Mesothelial cell of epicardium (in vitro differentiated cells): ENCODE results near the gene CD300H. TPM values are rescaled to one million over a fixed set of nuclear protein-coding genes. Genes with fewer than 3 reads are reported as not detected.

Source experiments
- DNase-seq, 2 experiments: peaks; one replicate each; pipeline ENCODE4 v3.0.0; 2021; ENCODE audit warnings: low spot score in 2 of 2; ENCODE audit not compliant: unreplicated experiment in 2 of 2
- H3K27ac Mint-ChIP-seq: 2 replicates; pipeline ENCODE4 v1.8.0; 2021; ENCODE audit warnings: mixed read lengths
- H3K27me3 Mint-ChIP-seq: 2 replicates; pipeline ENCODE4 v1.8.0; 2021; ENCODE audit warnings: low read depth, mixed read lengths
- H3K36me3 Mint-ChIP-seq: 2 replicates; pipeline ENCODE4 v1.8.0; 2021; ENCODE audit warnings: mixed read lengths
- H3K4me1 Mint-ChIP-seq: 2 replicates; pipeline ENCODE4 v1.8.0; 2021; ENCODE audit warnings: mixed read lengths
- H3K4me3 Mint-ChIP-seq: 2 replicates; pipeline ENCODE4 v1.8.0; 2021; ENCODE audit warnings: mild to moderate bottlenecking, moderate library complexity, mixed read lengths
- H3K9me3 Mint-ChIP-seq: 2 replicates; pipeline ENCODE4 v1.8.0; 2021; ENCODE audit warnings: mixed read lengths
- CTCF ChIP-seq: fragments of 200-600 bp; sonication (generic); IDR thresholded peaks from one replicate; pipeline ENCODE4 v1.5.0; 2021; ENCODE audit warnings: antibody characterized with exemption; ENCODE audit not compliant: unreplicated experiment
- total RNA-seq: library from RNA; stranded (reverse); gene quantifications from 3 replicates; pipeline ENCODE4 v1.2.1, GENCODE V29; 2021

CD300H gene
- total RNA-seq, 1 donor from 2014 or later = not detected

GRCh38 chr17:74545843-74546230 lies 21.5 kb downstream of the CD300H start, which contains the start of gene CD300C:
Gene CD300C (minus strand): TSS chr17:74546115. CDS start chr17:74545782, 333 bp downstream.
- no peak for DNase-seq
- no peaks in the 10 kb centered on the region for H3K36me3 Mint-ChIP-seq
- no peaks in the 10 kb centered on the region for H3K4me1 Mint-ChIP-seq
- H3K27me3 Mint-ChIP-seq = peaks cover 17% of the 10 kb centered on the region
- H3K9me3 Mint-ChIP-seq = no peaks in the 10 kb centered on the region
- H3K4me3 Mint-ChIP-seq = no peak within 1 kb of the TSS
- TF ChIP-seq CTCF = no peak
- no peak within 1 kb of the TSS for H3K27ac Mint-ChIP-seq

- no peak overlapping the region for H3K27ac Mint-ChIP-seq
- no peak overlapping the region for H3K4me3 Mint-ChIP-seq
- H3K4me1 Mint-ChIP-seq = no peaks in the 10 kb centered on the region
- peaks cover 20% of the 10 kb centered on the region for H3K27me3 Mint-ChIP-seq
- no peaks in the 10 kb centered on the region for H3K9me3 Mint-ChIP-seq
- no peaks in the 10 kb centered on the region for H3K36me3 Mint-ChIP-seq
- no peak for DNase-seq
- TF ChIP-seq CTCF = no peak
Measured at GRCh38 chr17:74544991-74545842, 22.1 kb downstream of the CD300H start.

DNA sequence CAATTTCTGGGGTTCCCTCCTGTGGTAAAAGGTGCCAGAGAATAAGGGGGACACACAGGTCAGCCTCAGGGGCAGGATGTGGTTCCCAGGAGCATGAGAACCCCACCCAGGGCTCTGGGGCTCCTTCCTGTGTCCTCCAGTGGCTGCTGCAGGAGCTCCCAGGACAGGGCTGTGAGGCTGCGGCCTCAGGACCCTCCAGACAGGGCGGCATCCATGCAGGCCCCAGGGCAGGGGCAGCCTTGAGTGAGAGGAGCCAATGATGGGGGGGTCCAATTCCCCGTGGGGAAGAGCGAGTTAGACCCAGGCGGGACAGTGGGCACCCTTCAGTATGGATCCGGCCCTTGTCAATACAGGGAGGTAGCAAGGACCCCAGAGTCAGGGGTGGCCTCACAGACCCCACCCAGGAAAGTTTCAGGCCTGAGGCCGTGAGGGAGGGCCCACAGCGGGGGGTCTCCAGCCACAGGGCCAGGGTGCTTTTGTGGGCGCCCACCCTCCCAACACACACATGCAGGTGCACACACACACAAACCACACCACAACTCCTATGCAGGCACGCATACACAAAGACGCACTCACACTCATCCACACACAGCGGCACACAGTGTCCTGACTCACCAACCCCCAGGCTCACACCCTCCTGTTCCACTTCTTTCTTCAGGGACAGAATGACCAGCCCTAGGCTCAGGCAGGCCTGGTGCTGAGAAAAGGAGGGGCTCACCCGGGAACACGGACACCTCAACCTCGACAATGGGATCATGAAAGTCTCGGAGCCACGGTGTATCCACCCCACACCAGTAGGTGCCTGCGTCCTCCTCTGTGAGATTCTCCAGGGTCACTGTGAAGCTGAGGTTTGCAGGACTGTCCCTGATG lies 23.2 kb downstream of the CD300H start:
- TF ChIP-seq CTCF = no peak
- Mint-ChIP-seq H3K9me3 (no peaks in the 10 kb centered on the region), H3K27me3 (peaks cover 24% of the 10 kb centered on the region), H3K27ac (no peak overlapping the region), H3K4me3 (no peak overlapping the region), H3K4me1 (no peaks in the 10 kb centered on the region), H3K36me3 (no peaks in the 10 kb centered on the region)
- no peak for DNase-seq

- Mint-ChIP-seq H3K27me3 (peaks cover 26% of the 10 kb centered on the region), H3K36me3 (no peaks in the 10 kb centered on the region), H3K4me3 (no peak overlapping the region), H3K9me3 (no peaks in the 10 kb centered on the region), H3K4me1 (no peaks in the 10 kb centered on the region), H3K27ac (no peak overlapping the region)
- no peak for DNase-seq
- no peak for TF ChIP-seq CTCF
Measured at GRCh38 chr17:74543406-74543805, 23.9 kb downstream of the CD300H start.

DNA sequence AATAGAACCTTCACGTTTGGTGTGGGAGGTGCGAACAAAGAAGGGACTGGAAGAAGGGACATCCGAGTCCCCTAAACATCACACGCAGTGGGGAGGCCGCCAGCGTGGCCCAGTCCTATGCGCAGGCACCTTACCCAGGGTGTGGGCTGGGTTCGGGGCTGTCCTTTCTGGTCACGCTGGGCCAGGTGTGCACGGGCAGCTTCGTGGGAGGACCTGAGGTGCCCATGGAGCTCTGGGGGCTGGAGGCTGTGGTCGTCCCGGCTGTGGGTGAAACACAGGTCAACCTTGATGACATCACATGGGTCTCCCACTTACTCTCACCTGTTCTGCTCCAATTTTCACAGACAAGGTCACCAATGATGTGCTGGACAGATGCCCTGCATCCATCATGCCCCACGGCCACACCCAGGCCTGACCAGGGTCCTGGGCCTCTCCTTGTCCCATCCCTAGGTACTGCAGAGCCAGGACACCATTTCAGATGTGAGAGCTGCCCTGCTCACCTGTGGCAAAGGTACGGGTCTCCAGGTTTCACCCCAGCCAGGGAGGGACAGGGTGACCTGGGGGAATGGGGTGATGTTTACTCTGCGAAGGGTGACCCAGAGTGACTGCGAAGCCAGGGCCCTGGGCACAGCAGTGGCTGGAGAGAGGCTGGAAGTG lies 24.5 kb downstream of the CD300H start:
- Mint-ChIP-seq H3K9me3 (no peaks in the 10 kb centered on the region), H3K4me3 (no peak overlapping the region), H3K36me3 (no peaks in the 10 kb centered on the region), H3K27me3 (peaks cover 29% of the 10 kb centered on the region), H3K27ac (no peak overlapping the region), H3K4me1 (no peaks in the 10 kb centered on the region)
- no peak for TF ChIP-seq CTCF
- no peak for DNase-seq
